ENCODE data around the gene GOLGA1.
"Not testable (repeated sequence)": the region's sequence is repeated elsewhere in the genome, so short reads cannot be mapped to it uniquely, and the experiment has no call there.

GOLGA1 gene

DNA sequence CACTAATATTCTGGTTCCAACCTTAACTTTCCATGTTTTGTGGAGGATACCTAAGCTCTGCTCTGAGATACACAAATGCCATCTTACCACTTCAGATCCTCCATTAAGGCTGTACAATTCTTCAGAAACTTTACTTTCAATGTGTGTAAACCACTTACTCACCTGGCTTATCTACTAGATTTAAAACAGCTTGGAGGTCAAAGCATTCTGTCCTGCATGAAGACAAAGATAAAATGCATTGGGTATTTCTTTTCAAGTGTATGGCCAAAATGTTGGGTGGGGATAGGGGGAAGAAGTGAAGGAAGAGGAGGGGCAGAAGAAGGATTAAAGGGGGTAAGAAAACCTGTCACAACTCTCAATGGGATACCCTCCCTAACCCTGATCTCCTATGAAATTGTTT lies 939 bp downstream of the GOLGA1 start:
- no peak for DNase-seq

GRCh38 chr9:124934290-124934689 lies 6.6 kb downstream of the GOLGA1 start:
- no peak for DNase-seq

DNA sequence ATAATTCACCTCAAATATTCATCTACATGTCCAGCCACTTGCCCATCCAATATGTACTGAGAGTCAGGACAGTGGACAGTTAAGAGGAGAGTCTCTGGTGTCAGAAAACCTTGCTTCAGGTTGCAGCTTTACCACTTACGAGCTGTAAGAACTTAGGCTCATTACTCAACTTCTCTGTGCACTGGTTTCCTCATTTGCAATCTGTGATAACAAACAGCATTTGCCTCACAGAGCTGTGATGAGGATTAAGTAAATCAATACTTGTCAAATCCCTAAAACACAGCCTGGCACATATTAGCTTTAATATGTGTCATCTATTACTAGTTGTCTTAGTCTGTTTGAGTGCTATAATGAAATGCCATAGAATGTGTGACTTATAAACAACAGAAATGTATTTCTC lies 8.6 kb downstream of the GOLGA1 start:
- no peak for DNase-seq

DNA sequence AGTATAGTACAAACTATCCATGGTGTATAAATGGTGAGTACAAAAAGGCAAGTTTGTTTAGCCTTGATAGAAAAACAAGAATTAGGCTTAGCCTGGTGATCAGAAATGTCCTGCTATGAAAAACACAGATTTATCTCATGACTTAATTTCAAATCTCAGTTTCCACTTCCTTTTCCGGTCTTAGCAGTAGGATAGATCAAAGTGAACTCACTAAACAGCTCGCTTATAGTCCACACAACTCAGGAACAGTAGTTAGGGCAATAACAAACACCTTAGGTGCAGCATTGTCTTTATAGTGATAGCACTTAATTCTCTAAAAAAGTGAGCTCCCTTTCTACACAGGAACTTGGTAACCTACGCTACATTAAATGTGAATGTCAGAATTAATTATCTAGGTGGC lies 11.4 kb downstream of the GOLGA1 start:
- DNase-seq = no peak

DNA sequence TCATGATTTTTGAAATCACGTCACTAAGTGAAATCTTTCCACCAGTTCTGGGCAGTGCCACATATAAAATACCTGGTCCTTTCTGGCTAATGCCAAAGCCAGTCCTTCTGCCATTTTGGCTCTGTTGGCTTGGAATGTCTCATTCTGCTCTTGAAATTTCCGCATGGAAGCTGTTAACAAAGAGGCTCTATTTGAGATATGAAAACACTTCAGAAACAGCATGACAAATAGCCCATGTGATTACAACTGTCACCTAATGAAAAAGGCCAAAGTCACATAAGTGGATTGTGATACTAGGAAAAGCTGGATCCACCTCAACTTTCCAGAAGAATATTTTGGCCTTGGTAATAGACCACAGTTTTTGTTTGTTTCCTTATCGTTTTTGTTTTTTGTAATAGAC lies 12.8 kb downstream of the GOLGA1 start:
- no peak for DNase-seq

GRCh38 chr9:124920394-124920793 lies 20.5 kb downstream of the GOLGA1 start:
- DNase-seq = not testable (repeated sequence)

DNA sequence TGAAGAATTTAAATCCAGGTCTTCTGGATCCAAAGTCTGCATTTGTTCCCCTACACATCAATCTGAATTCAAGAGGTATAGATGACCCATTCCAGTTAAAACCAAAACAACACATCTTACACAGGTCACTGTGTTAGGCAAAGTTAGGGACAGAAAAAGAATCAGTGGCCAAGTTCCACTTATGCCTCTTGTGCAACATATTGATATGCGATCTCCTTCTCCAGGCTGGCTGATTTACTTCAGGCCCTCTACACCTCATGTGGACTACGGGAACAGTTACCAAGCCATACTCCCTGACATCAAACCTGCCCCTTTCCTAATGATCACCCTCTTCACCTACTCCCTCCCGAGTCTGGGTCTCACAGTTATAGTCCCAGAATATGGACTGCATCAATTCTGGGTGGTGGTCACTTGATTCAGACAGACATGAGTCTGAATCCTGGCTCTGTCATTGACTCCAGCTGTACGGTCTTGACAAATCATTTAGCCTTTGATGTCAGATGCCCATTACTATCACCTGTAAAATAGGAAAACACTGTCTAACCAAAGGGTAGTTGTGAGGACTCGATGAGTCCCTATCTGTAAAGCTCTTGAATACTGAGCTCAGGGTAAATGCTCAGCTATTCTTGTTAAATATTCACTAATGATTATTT lies 26.0 kb downstream of the GOLGA1 start:
- no peak for DNase-seq

DNA sequence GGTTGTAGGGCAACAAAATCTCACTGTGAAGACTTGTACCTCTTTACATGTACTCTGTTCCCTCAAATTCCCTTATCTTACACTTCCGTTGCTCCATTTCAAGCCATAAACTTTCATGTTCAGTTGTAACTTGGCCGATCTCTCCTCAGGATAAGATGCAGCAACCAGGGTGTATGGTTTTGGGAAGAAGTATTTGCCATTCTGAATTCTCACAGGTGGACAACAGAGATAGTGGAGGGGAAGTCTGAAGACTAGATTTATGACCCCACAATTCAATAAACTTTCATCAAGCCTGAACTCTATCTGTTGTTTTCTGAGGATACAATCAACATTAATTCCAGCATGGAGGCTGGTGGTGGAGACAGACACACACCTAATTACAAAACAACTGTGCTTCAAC lies 27.5 kb downstream of the GOLGA1 start:
- DNase-seq = no peak

- no peak for DNase-seq
Observed at GRCh38 chr9:124911766-124912165, 29.1 kb downstream of the GOLGA1 start.

DNA sequence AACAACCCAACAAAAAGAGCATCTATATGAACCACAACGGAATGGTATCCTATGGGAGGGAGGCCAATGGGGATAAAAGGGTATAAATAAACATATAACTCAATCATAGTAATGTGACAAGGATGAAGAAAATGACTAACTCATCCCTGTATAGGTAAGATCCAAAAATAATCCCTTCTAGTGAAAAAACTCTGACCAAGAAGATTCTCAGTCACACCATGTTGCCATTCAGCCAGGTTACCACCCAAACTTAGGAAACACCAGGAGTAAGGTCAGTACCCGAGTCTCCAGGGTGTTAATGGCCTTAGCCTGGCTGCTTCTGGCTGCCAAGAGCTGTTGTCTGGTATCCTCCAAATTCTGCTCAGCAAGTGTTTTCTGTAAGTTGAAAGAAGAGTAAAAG lies 32.8 kb downstream of the GOLGA1 start:
- no peak for DNase-seq

DNA sequence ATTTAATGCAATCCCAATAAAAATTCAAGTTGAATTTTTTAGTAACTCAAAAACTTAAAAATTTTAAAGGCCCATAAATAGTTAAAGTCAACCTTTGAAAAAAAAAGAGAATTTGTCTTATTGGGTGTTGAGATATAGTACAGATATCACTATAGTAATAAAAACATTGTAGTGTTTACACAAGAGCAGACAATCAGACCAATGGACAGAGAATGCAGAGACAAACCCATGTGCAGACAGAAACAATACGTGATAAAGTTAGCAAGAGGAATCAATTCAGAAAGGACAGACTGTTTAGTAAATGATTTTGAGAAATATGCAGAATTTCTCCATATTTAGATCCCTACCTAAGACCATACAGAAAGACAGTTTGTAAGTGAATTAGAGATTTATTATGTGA lies 33.9 kb downstream of the GOLGA1 start:
- no peak for DNase-seq

DNA sequence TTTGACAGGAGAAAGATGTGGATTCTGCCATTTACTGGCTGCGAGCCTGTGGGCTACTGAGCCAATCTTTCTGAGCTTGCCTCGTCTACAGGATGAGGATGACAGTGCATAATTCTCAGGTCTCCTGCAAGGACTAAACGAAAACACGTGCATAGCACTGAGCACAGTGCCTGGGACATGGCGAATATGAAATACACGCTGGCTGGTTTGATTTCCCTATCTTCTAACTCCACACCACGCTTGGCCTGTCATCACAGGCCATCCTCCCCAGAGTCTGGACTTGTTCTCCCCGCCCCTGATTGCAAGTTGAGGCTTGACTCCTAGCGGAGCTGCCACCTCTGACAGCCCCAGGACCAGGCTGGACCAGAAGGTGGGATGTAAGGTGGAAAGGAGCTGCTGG lies 41.0 kb downstream of the GOLGA1 start:
- DNase-seq = no peak

DNA sequence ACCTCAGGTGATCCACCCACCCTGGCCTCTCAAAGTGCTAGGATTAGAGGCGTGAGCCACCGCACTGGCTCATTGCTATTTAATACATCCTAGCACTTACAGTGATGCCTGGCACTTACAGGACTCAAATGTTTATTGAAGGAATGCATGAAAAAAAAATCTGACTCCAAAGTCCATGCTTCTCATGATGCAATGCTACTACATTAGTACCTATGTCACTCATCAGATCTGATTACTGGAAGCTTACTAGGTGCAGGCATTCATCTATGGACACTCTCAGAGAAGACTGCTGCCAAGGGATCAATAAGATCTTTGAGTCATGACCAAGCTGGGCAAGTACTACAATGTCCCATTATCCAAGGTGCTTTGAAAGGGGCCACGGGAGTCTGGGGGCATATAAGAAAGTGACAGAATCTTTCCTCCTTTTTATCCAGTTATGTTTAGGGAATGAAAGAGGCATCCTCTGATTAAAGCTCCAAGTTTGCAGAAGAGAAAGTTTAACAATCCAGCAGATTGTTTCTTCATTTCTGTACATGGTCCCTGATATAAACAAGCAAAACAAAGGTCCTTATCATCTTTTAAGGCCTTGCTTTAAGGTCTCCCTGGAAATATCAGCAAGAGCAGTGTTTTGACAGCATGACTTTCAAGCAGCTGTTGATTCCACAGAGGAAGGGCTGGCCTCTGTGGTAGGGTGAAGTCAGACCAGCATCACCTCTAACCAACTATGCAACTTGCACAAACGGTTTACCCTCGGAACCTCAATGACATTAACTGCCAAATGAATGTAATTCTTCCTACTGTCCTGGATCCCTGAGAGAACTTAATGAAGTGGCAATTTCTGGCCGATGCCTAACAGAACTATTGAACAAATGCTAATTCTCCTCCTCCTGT lies 43.1 kb downstream of the GOLGA1 start:
- no peak for DNase-seq

DNA sequence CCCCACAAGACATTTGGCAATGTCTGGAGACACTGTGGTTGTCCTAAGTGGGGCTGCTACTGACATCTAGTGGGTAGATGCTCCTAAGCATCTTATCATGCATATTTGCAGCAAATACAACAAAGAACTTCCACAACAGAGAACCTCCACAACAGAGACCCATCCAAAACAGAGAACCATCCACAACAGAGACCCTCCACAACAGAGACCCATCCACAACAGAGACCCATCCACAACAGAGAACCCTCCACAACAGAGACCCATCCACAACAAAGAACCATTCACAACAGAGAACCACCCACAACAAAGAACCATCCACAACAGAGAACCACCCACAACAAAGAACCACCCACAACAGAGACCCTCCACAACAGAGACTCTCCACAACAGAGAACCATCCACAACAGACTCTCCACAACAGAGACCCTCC lies 46.1 kb downstream of the GOLGA1 start:
- DNase-seq = peak; percentile 8

- DNase-seq = no peak
Observed at GRCh38 chr9:124894035-124894740, 46.7 kb downstream of the GOLGA1 start.

DNA sequence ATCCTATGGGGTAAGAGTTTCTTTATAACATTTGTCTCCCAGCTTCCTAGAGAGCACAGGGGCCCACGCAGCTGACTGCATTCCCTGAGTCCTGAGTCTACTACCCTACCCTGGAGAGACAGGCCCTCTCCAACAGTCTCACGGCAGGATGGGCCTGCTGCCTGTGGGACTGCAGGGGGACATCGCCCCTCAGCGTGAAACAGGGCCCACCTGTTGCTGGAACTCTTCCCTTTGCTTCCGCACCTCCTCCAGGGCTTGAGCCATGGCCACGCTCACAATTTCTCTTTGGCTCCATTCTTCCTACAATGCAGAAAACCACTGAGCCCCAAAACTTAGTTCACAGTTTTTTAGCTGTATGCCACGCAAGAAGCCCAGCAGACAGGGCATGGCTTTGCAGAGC lies 50.7 kb downstream of the GOLGA1 start:
- DNase-seq = no peak

DNA sequence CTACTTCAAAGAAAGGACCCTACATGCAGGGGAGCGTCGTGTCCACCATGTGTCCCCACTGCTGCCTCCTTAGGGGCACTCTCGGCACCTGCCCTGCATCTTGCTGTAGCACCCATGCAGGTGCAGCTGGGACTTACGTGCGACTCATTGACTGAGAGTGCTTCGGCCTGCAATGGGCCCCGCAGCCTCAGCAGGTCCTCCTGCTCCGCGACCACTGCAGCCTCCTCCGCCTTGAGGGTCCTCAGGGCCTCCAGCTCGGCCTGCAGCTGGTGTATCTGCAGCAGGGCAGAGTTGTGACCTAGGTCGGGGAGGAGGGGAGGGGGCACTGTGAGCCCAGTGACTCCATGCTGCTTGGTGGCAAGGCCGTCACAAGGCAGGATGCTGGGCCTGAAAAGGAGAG lies 51.9 kb downstream of the GOLGA1 start:
- DNase-seq = no peak

DNA sequence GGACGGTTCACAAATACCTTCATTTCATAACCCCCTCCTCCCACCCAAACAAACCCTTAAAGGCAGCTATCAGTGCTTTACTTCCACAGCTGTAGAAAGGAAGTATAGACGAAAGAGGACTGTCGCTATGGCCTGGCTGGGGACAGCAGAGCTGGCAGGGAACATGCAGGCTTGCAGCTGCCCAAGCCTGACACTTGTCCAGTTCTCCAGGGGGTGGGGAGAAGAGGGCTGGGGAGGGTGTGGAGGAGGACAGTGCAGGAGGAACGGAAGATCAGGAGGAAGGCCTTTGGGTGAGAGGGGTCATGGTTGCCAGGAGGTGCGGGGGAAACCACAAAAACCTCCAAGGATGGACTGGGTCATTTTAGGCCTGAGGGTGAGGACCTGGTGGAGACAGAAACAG lies 53.1 kb downstream of the GOLGA1 start:
- DNase-seq = no peak

DNA sequence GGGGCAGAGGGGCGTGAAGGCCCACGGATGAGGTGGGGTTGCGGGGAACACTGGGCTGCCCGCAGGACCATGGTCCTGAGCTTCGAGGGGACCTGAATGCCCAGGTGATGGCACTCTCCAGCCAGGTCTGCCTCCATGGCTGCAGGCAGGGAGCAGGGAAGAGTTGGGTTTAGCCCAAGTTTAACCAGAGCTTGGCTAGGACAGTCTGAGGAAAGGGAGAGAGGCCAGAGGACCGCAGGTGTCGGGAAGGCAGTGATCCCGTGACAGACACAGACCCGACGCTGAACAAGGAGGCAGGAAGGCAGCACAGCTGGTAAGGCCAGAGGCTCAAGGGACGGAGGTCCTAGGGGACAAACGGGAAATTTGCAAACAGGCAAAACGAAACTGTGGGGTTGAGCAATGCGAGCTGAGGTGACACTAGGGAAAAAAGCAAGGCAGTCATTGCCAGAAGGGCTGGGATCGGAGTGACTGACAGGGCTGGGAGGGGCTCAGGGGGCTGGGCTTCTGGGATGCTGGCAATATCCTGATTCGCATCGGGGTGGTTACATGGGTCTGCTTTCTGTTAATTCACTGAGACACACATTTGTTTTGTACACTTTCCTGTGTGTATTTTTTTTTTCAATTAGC lies 53.9 kb downstream of the GOLGA1 start:
- DNase-seq = no peak

DNA sequence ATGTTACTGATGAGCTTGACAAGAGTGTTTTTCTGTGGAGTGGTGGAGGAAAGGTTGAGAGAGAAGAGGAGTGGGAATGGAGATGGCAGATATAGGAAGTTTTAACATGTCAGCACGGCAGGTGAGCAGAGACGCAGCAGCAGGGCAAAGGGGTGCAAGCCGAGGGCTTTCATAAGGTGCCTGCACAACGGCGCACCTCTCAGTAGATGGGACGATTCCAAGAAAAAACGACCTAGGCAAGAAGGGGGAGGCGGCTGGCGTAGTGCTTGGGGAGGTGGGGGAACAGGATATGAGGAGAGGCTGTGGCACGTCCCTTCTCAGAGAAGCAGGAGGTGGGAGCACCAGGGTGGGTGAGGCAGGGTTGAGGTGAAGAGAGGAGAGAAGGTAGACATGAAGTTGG lies 54.4 kb downstream of the GOLGA1 start:
- DNase-seq = no peak

DNA sequence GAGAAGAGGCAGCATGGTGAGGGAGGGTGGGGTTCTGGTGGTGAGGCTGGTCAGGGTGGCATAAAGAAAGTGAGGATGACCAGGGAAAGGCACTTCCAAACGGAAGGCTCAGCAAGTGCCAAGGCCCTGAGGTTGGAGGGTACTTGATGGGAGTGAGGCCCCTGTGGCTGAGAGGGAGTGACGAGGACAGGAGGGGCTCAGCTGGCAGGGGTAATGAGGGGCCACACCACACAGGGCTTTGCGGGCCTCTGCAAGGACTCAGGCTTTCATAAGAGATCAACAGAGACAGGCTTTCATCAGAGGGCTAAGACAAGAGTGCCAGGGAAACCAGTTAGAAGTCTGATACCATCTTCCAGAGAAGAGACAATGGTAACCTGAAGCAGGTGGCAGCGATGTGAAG lies 55.3 kb downstream of the GOLGA1 start:
- no peak for DNase-seq

DNA sequence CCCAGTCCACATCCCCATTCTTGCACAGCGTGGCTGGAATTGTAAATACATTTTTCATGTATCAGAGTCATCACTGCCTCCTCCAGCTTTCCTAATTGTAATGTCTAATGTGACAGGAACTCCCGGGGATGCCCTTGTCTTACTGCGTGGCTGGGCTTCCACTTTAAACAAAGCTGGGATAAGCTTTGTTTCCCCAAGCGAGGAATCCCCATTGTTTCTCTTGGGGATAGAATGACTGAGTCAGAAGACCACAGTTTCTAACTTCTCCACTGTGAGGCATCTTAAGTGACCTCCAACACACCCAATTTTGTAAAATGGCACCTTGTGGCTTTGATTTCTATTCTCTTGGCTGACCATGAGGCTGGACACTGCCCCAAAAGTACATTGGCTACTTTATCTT lies 56.5 kb downstream of the GOLGA1 start:
- no peak for DNase-seq

GRCh38 chr9:124882231-124882630 lies 58.7 kb downstream of the GOLGA1 start:
- no peak for DNase-seq
